ENCODE results near the gene OR6B2.
"Not testable (repeated sequence)": the region's sequence is repeated elsewhere in the genome, so short reads cannot be mapped to it uniquely, and the experiment has no call there.

OR6B2 gene

DNA sequence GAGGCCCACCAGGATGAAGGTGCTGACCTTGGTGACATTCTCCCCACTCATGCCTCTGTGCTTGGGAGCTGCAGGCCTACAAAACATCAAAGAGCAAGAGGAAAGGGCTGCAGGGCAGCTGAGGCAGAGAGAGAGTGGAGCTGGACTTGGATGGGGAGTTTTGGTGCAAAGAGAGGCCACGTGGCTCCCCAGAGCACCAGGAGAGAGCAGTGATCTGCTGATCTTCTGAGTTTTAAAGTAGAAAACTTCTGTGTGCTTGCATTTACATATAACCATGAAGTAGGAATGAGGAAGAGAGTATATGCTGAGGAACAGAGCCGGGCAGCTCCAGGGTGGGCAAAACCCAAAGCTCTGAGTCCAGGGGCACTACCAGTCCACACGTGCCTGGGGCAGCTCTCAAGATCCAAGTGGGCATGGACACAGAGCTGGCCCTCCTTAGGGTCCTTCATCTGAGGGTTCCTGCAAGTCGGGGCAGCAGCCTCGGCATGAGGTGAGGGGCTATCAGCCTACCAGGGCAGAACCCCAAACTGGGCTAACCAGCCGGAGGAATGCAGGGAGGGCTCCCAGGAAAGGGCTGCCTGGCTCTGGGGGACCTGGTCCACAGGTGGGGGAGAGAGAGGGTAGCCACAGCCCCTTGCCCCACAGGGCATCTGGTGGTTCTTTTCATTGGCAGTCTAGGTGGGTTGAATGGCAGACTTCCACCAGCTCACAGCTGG, at the start of gene OR6B2:
TSS of gene OR6B2 (minus strand) at position 51 of the 716 bp plus-strand sequence. CDS start at position 51, 0 bp downstream.
- DNase-seq (ENCODE audit: low read depth in 2 of 2): no peak

DNA sequence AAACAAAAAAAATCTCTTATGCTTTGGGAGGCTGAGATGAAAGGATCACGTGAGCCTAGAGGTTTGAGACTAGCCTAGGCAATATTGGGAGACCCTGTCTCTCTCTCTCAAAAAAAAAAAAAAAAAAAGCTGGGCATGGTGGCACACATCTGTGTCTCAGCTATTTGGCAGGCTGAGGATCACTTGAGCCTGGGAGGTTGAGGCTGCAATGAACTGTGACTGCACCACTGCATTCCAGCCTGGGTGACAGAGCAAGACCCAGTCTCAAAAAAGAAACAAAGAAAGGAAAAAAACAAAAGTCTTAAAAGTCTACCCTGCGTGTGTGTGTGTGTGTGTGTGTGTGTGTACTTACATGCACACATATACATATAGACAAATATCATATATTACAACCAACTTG, 48.4 kb upstream of the OR6B2 start:
- no peak for DNase-seq (ENCODE audit: low read depth in 2 of 2)

DNA sequence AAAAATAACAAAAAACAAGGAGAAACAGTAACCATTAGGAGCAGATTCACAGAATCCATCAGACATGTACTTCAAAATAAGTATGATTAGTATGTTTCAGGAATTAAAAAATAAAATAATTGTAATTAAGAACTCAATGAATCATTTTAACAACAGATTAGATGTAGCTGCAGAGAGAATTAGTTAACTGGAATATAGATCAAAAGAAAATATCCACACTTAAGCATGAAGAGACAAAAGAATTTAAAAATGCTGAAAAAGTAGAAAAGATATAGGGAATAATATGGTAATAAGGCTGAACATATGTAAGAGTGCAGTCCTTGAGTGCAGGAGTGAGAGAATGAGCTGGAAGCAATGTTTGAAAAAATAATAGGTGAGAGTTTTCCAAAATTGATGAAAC, 47.2 kb upstream of the OR6B2 start:
- DNase-seq (ENCODE audit: low read depth in 2 of 2): no peak

DNA sequence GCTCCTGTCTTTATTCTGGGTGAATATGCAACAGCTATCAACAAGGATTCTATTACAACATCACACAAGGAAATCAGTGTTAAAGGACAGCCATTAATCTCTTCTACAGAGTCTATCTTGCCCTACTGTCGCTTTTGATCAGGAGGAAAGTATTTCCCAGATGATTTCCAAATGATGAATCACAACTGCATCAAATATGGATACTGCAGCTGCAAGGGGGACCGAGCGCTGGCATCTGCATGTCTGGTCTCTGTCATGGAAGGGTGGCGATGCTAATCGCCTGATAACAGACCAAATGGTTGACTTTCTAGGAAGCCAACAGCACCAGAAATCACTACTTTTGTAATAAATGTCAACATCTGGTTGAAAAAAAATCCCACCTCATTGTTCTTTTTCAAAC, 44.3 kb upstream of the OR6B2 start:
- DNase-seq (ENCODE audit: low read depth in 2 of 2): no peak

DNA sequence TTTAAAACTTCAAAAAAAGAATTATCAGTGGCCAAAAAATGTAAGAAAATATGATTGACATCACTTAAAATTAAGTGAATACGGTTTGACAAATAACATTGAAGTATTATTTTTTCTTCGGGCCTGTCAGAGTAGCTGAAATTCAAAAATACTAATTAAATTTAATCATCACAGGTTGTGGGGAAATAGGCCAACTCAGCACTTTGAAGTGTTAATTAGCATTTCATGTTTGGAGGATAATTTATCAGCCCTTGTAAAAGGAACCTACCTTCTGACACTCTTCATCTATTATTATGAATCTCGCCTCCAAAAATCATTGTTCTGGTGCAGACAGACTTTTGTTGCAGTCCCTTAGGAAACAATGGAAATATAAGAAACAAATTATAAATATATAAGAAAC, 40.7 kb upstream of the OR6B2 start:
- no peak for DNase-seq (ENCODE audit: low read depth in 2 of 2)

DNA sequence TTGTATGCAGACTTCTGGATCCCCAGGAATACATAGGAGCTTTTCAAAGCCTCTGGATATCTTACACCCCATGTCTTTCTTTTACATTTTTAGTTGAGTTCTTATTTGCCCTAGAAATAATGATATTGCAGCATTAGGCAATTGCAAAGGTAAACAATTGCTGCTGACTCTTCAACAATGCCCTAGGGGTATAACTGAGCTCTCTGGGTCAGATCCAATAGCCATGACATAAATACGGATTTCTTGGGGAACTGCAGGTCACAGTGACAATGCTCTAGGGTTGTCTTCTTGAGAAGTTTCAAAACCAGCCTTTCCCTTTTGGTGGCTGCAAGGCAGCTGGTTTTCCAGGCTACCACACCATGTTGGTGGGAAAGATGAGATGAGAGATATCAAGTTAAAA, 39.6 kb upstream of the OR6B2 start:
- DNase-seq (ENCODE audit: low read depth in 2 of 2): no peak

DNA sequence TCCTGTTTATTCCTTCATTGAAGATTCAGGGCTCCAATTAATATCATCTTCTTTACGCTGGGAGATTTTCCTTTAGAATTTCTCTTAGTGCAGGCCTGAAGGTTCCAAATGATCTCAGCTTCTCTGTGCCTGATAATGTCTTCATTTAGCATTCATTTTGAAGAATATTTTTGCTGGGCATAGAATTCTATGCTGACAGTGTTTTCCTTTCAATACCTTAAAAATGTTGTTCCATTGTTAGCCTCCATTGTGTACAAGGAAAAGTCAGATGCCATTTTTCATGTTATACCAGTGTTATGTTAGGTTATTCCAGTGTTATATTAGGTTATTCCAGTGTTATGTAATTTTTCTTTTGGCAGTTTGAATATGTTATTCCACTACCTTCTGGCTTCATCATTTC, 38.0 kb upstream of the OR6B2 start:
- no peak for DNase-seq (ENCODE audit: low read depth in 2 of 2)

DNA sequence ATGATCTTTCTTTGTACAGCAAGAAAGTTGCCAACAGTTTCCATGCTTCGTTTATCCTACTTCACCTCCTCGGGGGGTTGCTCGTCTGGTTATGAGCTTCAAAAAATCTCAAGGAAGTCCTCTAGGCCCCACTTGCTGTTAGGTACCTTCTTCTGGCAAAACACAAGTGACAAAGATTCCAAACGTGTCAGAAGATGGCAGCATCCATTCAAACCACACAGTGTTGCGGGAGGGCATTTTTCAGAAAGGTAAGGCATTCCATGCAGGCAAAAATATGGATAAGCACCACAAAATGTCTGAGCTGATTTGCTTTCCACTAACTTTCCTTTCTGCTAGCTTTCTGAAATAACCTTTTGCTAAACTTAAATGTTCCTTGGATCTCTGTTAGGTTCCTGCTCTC, 36.3 kb upstream of the OR6B2 start:
- DNase-seq (ENCODE audit: low read depth in 2 of 2): no peak

DNA sequence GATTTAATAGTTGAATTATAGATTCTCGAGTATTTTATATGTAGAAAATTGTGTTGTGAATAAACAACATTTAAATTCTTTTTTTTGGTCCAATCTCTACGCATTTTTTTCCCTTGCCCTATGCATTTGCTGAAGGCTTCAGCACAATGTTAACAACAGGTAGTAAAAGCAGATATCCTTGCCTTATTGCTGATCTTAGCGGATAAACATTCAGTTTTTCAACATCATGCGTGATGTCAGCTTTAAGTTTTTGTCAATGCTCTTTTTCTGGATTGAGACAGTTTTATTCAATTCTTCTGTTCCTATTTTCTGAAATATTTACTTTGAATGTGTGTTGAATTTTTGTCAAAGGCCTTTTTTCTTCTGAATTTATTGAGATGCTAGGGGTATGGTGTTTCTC, 34.7 kb upstream of the OR6B2 start:
- DNase-seq (ENCODE audit: low read depth in 2 of 2): no peak

DNA sequence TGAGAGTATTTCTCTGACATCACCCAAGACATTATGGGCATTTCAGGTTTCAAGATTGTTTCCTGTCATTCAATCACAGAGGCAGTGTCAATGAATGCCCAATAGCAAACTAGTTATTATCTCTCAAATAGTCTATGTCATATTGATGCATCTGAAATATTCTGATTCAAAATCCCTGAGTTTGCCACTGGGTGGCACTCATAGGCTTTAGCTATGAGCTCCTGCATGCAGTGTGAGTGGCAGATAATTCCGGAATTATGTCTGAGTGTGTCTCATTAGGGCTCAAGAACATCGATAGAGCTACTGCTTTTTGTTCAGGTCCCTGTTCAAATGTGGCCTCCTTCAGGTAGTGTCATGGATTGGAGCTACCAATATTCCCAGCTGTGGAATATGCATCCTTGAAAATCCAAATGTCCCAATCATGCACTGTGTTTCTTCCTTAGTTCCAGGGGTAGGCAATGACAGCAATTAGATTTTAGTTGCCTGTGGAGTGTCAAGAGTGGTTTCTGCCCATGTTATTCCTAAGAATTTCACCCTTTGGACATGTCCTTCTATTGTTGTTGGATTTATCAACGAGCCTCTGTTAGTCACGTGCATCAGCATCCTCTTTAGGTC, 30.9 kb upstream of the OR6B2 start:
- DNase-seq (ENCODE audit: low read depth in 2 of 2): no peak

DNA sequence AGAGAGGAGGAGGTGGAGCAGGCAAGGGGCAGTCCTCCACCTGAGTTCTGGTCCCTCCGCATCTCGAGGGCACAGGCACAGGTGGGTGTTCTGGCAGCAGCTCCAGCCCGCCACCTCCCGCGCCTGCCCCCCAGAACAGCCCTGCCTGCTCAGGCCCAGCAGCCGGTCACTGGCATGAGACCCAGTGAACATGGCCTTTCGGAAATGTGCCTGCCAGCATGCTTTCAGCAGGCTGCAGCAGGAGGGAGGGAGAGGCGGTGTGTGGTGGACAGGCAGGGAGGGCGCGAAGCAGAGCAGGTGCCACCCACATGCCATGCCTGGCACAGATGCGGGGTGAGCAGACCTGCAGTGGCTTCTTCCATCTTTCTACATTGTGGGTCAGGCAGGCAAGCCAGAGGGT, 26.4 kb upstream of the OR6B2 start:
- no peak for DNase-seq (ENCODE audit: low read depth in 2 of 2)

DNA sequence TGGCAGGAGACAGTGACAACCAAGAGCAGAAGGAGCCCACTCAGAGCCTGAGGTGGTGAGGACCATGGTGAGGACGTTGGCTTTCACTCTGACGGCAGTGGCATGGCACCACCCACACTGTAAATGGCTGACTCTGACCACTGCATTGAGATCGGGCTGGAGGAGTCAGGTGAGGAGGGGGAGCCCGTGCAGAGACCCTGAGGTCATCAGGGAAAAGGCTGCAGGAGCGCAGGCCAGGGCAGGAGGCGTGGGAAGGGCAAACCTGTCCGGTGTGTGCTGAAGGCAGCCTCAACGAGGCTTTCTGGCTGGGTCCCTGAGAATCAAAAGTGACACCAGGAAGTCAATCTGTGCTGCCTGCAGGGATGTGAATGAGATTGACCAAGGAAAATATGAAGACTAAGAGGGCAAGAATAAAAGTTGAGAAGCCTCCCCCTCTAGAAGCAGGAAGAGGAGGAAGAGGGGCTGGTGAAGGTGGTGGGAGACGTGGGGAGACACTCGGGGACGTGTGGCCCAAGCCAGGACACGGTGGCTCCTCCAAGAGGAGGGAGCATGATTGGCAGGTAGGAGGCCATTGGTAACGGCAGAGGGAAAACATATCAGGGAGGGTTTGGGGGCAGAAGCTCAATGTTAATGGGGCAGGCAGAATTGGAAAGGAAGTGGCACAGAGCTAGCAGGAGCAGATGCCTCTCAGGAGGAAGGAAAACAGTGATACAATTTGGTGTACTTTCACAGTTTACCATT, 25.1 kb upstream of the OR6B2 start:
- no peak for DNase-seq (ENCODE audit: low read depth in 2 of 2)

DNA sequence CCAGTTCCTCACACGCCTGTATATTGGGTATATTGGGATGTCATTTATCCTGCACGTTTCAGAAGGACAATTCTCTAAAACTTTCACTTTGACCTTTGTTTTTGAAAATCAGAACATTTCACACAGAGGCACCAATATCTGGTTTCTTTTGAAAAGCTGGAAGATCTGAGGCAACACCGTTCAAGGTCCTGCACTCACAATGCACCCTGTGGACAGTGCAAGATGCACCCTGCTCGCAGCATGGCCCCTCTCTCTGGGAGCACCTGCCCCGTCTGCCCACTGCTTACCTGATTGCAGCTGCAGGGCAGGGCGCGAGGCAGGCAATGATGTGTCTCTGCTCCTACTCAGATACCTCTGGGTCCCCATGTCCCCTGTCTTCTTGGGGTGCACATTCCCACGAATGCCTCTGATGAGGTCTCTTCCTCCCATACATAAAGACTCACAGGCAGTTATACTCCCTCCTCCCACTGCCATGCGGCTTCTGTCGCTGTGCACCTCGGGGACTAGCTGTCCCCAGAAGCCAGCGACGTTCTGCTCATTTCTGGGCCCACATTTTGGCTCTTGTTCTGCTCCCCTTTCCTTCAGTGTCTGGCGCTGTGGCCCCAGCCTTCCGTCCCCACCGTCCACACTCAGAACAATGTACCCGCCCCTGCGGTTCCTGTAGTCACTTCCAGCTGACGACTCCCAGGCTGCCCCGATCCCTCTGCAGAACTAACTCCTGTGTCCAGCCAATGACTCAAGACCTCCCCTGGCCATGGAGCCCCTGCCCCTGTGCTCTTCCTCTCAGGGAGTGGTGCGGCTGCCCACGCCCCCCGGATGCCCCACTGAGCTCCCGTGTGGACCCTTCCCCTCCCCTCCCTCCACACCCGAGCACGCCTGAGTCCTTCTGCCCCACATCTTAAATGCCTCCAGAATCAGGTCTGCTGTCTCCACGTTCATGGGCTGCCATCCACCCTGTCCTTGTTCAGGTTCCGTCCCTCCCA, 23.2 kb upstream of the OR6B2 start, which contains the start of gene OR6B3:
TSS of gene OR6B3 (minus strand) at position 349 of the 983 bp plus-strand sequence.
- no peak for DNase-seq (ENCODE audit: low read depth in 2 of 2)

DNA sequence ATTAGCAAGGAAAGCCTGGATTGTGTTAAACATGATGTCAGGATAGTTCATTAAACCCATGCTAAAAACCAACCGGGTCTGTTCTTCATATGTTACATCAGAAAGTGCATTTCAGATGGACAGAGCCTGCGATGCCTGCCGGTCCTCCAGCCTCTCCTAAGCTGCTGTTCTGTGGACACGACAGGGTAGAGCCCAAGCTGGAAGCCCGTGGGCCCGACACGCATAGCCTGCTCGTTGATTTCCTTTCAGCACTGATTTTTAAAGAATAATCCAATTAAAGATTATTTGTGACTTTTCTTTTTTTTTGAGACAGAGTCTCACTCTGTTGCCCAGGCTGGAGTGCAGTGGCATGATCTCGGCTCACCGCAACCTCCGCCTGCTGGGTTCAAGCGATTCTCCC, 22.3 kb upstream of the OR6B2 start:
- no peak for DNase-seq (ENCODE audit: low read depth in 2 of 2)

DNA sequence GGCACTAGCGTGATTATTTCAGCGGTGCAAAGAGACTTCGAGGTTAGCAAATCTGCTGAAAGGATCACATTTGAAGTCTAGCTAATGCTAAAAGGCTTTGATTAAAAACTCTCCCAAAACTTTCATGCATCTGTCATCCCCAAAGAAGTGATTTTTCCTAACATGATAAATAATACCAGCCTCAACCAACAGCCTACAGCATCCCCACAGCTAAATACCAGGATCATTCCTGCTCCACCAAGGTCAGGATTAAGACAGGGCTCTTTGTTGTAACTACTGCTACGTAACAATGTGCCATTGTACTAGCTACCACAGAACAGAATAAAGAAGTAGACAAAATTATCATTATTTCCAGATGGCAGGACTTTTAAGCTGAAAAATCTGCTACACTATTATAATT, 21.5 kb upstream of the OR6B2 start:
- no peak for DNase-seq (ENCODE audit: low read depth in 2 of 2)

DNA sequence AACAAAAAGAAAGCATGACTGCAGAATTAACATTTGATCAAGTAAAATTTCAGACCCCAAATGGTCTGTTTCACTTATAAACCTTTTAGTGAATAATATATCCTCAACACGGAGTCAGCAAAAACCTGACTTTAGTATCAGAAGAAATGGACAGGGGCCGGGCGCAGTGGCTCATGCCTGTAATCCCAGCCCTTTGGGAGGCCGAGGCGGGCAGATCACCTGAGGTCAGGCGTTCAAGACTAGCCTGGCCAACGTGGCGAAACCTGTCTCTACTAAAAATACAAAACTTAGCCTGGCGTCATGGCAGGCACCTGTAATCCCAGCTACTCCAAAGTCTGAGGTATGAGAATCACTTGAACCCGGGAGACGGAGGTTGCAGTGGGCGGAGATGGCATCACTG, 20.0 kb upstream of the OR6B2 start:
- DNase-seq (ENCODE audit: low read depth in 2 of 2): no peak

DNA sequence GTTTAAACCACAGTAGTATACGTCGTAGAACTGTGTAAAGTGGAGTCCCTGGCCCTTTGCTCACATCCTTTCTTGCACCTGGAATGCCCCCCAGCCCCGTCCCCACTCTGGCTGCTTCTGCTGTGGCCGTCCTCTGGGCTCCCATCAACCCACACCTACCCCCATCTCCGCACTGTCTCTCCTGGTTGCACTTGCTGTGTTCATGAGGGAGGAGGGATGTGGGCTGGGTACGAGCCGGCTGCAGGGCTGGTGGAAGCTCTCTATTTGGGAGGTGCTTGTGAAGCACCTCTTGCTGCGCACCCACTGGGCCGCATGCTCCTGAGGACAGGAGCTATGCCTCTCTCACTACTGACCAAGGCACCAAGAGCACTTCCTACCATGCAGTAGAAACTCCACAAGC, 18.0 kb upstream of the OR6B2 start:
- DNase-seq (ENCODE audit: low read depth in 2 of 2): no peak

DNA sequence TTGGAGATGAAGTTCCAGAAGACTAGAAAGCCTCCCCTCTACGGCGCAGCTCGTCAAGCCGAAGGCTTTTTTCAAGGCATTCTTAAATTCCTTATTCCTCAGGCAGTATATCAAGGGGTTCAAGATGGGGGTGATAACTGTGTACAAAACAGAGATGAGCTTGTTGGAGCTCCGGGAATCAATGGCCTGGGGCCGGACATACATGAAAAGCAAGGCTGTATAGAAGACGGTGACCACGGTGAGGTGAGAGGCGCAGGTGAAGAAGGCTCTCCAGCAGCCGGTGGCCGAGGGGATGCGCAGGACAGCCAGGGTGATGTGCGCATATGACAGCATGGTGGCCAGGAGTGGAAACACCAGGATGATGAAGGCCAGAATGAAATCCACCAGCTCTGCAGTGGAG, 14.9 kb upstream of the OR6B2 start:
- no peak for DNase-seq (ENCODE audit: low read depth in 2 of 2)

DNA sequence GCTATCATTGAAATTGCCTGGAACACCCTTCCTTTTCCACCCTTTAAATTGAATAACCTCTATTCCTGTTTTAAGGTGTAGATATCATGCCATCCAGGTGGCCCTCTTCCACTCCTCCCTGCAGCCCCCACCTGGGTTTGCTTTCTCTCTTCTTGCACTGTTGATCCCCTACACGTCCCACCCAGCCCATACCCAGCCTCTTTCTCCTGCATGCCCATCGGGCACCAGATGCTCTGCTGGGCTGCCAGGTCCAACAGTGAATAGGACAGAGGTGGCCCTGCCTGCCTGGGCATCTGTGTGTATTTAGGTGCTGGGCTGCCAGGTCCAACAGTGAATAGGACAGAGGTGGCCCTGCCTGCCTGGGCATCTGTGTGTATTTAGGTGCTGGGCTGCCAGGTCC, 13.9 kb upstream of the OR6B2 start:
- not testable (repeated sequence) for DNase-seq (ENCODE audit: low read depth in 2 of 2)

DNA sequence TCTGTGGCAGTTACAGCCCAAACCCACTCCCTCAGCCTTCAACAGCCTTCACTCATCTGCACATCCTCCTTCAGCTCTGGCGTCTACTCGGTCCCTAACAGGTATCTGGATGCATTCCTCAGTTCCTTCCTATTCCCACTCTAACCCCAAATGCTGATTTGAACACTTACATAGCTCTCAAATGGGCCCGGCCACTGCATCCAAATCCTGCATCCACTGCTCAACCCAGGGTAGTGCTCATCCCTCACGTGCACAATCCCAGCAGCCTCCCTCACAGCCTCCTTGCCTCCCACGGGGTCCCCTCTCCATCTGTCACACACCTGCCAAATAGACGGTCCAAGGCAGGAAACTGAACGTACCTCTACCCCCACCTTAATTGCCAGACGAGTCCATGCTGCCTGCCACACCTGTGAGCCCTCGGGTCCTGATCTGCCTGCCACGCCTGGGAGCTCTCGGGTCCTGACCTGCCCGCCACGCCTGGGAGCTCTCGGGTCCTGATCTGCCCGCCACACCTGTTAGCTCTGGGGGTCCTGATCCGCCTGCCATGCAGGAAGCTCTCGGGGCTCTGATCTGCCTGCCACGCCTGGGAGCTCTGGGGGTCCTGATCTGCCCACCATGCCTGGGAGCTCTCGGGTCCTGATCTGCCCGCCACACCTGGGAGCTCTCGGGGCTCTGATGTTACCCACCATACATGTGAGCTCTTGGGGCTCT, 13.2 kb upstream of the OR6B2 start:
- DNase-seq (ENCODE audit: low read depth in 2 of 2): no peak

DNA sequence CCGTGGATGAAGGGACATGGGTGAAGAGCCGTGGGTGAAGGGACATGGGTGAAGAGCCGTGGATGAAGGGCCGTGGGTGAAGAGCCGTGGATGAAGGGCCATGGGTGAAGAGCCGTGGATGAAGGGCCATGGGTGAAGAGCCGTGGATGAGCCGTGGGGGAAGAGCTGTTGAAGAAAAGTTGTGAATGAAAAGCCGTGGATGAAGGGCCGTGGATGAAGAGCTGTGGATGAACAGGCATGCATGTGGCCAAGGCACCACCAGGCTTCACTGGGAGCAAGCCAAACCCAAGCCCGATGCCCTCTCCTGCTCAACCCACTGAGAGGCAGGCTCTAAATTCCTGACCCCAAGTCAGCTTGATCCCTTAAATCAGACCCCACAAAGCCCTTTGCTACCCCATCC, 12.5 kb upstream of the OR6B2 start:
- DNase-seq (ENCODE audit: low read depth in 2 of 2): no peak
